Transverse colon (tissue), 4 donors: Measurements from ENCODE around the gene LUM. TPM values are rescaled to one million over a fixed set of nuclear protein-coding genes. Genes with fewer than 3 reads are reported as not detected.

Experiments
- DNase-seq: peaks from one replicate; pipeline ENCODE4 v3.0.0-alpha.2; 2019
- H3K27ac ChIP-seq, 4 donors: fragments of 200-600 bp; sonication (generic); 2 replicates each; pipeline ENCODE4 v1.5.1; 2016 to 2018; ENCODE audit warnings: inconsistent platforms in 4 of 4
- H3K27me3 ChIP-seq: fragments of 200-600 bp; sonication (generic); 2 replicates; pipeline ENCODE4 v1.5.1; 2017; ENCODE audit warnings: inconsistent platforms
- H3K36me3 ChIP-seq, 4 donors: fragments of 200-600 bp; sonication (generic); 2 replicates each; pipeline ENCODE4 v1.5.1; 2017 to 2019; ENCODE audit warnings: inconsistent platforms in 4 of 4
- H3K4me1 ChIP-seq, 4 donors: fragments of 200-600 bp; sonication (generic); 2 replicates each; pipeline ENCODE4 v1.5.1; 2017 to 2020; ENCODE audit warnings: inconsistent platforms in 4 of 4
- H3K4me3 ChIP-seq, 4 donors: fragments of 200-600 bp; sonication (generic); 1 replicate in 1 of 4; 2 replicates in 3 of 4; pipeline versions ENCODE4 v1.5.1 to v1.6.1; 2017 to 2019; ENCODE audit warnings: inconsistent platforms in 4 of 4
- H3K9me3 ChIP-seq, 2 donors: fragments of 200-600 bp; sonication (generic); 2 replicates each; pipeline ENCODE4 v1.5.1; 2017 to 2019; ENCODE audit warnings: inconsistent platforms in 2 of 2
- CTCF ChIP-seq, 5 experiments: fragments of 200-600 bp in 3 of 5; fragments of 450-650 bp in 2 of 5; sonication (generic) in 3 of 5; IDR thresholded peaks; 1 replicate in 2 of 5; 2 replicates in 3 of 5; pipeline ENCODE4 v1.5.1; 2016 to 2017; ENCODE audit warnings: antibody characterized with exemption in 5 of 5, inconsistent platforms in 3 of 5, mild to moderate bottlenecking in 2 of 5, moderate library complexity in 1 of 5
- EP300 ChIP-seq: sonication (generic); formaldehyde crosslinking; IDR thresholded peaks from one replicate; pipeline ENCODE4 v1.6.1; 2017; ENCODE audit warnings: antibody characterized with exemption, low read depth
- POLR2A ChIP-seq: fragments of 450-650 bp; IDR thresholded peaks from one replicate; pipeline ENCODE4 v1.6.1; 2016; ENCODE audit warnings: antibody characterized with exemption, mild to moderate bottlenecking, moderate library complexity
- POLR2AphosphoS5 ChIP-seq, 3 donors: sonication (generic); formaldehyde crosslinking; IDR thresholded peaks; one replicate each; pipeline ENCODE4 v1.6.1; 2016; ENCODE audit warnings: antibody characterized with exemption in 3 of 3
- WGBS, 2 donors: methylation state at CpG; one replicate each; pipeline ENCODE4 v1.1.5; 2018; ENCODE audit warnings: low coverage in 1 of 2; 5-methylcytosine and 5-hydroxymethylcytosine counted together
- in situ Hi-C, 4 donors: fragments of 200-750 bp; cut with MboI; loops; one replicate each; pipeline versions ENCODE4 v1.15.0 to v1.15.1; 2017; ENCODE audit warnings: low sequenced_read_pairs in 3 of 4, low pct_ligation_motif_present in 1 of 4, low pct_unique_long_range_greater_than_20kb in 1 of 4
- intact Hi-C: fragments of 100-400 bp; cut with DNase I; formaldehyde crosslinking; loops from one replicate; pipeline ENCODE4 v1.15.1; 2023; ENCODE audit warnings: low total_unique reads
- total RNA-seq, 4 donors: library from RNA; depleted of rRNA; stranded (reverse); fragments of >200 nt; gene quantifications; one replicate each; pipeline ENCODE4 v1.1.0, GENCODE V29; 2016

LUM gene
- 10 to 100 TPM; 13.8 to 43.3 (median 31.5) TPM for total RNA-seq

- H3K36me3 ChIP-seq: no peaks in the 10 kb centered on the region
- H3K4me3 ChIP-seq: peak within 1 kb of the TSS in 1 of 4 donors; percentile 5
- H3K9me3 ChIP-seq: no peaks in the 10 kb centered on the region
- no peak for TF ChIP-seq EP300
- no peak for TF ChIP-seq POLR2AphosphoS5 (IDR thresholded peaks at IDR 0.05)
- no peak for TF ChIP-seq CTCF (IDR thresholded peaks at IDR 0.05)
- intact Hi-C loops: no loop called here
- WGBS, 2 donors: 41 to 43% methylated on average over 7 of the region's 7 CpGs
- in situ Hi-C loops: no loop called here
- H3K27me3 ChIP-seq: no peaks in the 10 kb centered on the region
- no peaks in the 10 kb centered on the region for H3K4me1 ChIP-seq
- DNase-seq: no peak
- peak within 1 kb of the TSS; percentile 19 to 51 (median 40) for H3K27ac ChIP-seq
These were observed at the start of gene LUM for GRCh38 chr12:91111366-91112325. Gene LUM (minus strand): TSS chr12:91111494. CDS start chr12:91108979, 2,515 bp downstream.

GRCh38 chr12:91161009-91161408 is 49.7 kb upstream of the LUM start:
- H3K9me3 ChIP-seq: no peaks in the 10 kb centered on the region
- no peak overlapping the region for H3K4me3 ChIP-seq
- DNase-seq: no peak
- intact Hi-C loops: no loop called here
- H3K36me3 ChIP-seq: no peaks in the 10 kb centered on the region
- H3K27me3 ChIP-seq: no peaks in the 10 kb centered on the region
- in situ Hi-C loops: no loop called here
- TF ChIP-seq POLR2AphosphoS5 (IDR thresholded peaks at IDR 0.05): no peak
- TF ChIP-seq CTCF (IDR thresholded peaks at IDR 0.05): no peak
- no peak for TF ChIP-seq EP300
- TF ChIP-seq POLR2A: no peak
- no peaks in the 10 kb centered on the region for H3K4me1 ChIP-seq
- H3K27ac ChIP-seq: no peak overlapping the region

- Histone ChIP-seq H3K36me3 (no peaks in the 10 kb centered on the region), H3K9me3 (no peaks in the 10 kb centered on the region), H3K27me3 (no peaks in the 10 kb centered on the region), H3K27ac (no peak overlapping the region), H3K4me3 (no peak overlapping the region), H3K4me1 (no peaks in the 10 kb centered on the region)
- no peak for TF ChIP-seq EP300
- no peak for TF ChIP-seq POLR2AphosphoS5 (IDR thresholded peaks at IDR 0.05)
- TF ChIP-seq CTCF (IDR thresholded peaks at IDR 0.05): no peak
- TF ChIP-seq POLR2A: no peak
- 69 to 73% methylated on average over 2 of the region's 2 CpGs for WGBS, 2 donors
- DNase-seq: no peak
- intact Hi-C loops: no loop called here
- in situ Hi-C loops: no loop called here
These were observed 44.7 kb upstream of the LUM start for GRCh38 chr12:91155990-91156389.

- no peaks in the 10 kb centered on the region for H3K27me3 ChIP-seq
- in situ Hi-C loops (no loop called here), intact Hi-C loops (no loop called here)
- 67 to 74% methylated on average over 3 of the region's 3 CpGs for WGBS, 2 donors
- H3K4me1 ChIP-seq: no peaks in the 10 kb centered on the region
- no peak for DNase-seq
- H3K9me3 ChIP-seq: no peaks in the 10 kb centered on the region
- no peak overlapping the region for H3K4me3 ChIP-seq
- no peak for TF ChIP-seq CTCF (IDR thresholded peaks at IDR 0.05)
- H3K27ac ChIP-seq: no peak overlapping the region
- H3K36me3 ChIP-seq: no peaks in the 10 kb centered on the region
These were observed 42.8 kb upstream of the LUM start for GRCh38 chr12:91154131-91154530.
